ENCODE measurements around the gene FADS2. TPM values are rescaled to one million over a fixed set of nuclear protein-coding genes. Genes with fewer than 3 reads are reported as not detected.

FADS2 gene
- total RNA-seq, 1 donor from 2014 or later, result 39.6 TPM

DNA sequence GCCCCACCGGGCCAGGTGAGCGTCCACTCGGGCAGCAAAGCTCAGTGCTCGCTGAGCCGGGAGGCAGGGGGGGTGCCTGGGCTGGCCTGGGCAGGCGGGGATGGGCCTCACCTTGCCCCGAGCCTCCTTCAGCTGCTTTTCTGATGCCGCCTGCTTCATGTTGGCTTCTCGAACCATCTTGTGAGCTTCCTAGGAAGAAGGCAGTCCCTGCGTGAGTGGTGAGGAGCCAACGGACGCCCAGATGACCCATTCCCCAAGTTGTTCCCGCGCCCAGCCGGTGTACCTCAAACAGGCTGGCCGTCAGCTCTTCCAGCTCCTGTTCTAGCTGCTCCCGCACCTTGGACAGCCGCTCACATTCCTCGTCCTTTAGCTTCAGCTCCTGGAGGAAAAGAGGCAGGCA is 79.2 kb downstream of the FADS2 start:
- no peak for DNase-seq

DNA sequence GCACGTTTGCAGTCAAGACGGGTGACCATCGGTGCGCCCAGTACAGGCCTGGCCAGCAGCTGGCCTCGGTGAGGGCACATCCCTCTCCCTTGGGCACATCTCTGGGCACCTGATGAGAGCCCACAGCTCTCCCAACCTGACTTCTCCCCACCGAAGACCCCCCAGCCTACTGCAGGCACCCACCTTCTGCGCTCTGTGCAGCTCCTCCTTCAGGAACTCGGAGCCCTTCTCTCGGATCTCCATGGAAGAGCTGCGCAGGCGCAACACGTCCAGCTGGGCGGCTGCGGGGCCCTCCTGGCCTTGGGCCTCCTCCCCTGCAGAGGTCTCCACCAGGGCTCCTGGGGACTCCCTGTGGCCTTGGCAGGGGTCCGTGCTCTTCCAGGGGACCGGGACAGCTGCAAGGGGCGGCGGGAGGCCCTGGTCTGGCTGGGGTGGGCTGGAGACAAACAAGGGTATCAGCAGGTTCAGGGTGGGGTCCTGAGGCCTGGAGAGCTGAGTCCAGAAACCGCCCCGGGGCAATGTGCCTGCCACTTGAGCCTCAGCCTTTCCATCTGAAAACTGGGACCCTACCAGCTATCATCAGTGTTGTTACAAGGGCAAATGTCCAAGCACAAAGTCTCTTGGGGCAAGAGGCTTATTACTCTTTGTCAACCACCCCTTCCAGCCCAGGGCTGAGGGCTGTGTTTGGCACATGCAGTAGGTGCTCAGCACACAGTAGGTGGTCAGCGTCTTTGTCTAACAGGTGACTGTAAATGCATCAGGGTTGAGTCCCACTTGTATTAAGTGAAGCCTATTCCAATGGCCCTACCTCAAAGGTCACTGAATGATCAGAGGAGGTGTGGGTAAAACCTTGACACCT is 80.0 kb downstream of the FADS2 start:
- no peak for DNase-seq

DNA sequence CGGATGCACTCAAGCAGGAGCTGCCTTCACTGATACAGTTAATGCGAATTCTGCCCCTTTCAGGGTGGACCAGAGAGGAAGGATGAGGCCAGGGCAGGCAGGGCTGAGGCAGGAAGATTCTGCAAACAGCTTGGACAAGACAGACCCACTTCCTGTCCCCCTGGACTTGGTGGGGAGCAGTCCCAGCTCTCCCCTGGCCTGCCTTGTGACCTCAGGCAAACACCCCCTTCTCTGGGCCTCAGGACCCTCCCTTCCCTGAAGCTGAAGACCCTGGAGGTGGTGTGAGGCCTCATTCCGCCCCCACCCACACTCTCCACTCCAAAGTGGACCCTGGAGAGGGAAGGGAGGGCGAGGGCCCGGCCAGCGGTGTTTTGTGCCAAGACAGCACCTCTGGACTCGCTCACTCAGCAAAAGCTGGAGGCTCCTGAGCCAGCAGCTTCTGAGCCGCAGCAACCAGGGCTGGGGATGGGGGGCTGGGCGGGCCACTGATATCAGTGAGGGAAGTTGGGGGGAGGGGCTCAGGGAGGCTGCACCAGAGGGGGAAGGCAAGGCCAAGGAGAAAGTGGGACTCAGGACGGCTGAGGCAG is 80.7 kb downstream of the FADS2 start:
- DNase-seq, result peak; percentile 42

DNA sequence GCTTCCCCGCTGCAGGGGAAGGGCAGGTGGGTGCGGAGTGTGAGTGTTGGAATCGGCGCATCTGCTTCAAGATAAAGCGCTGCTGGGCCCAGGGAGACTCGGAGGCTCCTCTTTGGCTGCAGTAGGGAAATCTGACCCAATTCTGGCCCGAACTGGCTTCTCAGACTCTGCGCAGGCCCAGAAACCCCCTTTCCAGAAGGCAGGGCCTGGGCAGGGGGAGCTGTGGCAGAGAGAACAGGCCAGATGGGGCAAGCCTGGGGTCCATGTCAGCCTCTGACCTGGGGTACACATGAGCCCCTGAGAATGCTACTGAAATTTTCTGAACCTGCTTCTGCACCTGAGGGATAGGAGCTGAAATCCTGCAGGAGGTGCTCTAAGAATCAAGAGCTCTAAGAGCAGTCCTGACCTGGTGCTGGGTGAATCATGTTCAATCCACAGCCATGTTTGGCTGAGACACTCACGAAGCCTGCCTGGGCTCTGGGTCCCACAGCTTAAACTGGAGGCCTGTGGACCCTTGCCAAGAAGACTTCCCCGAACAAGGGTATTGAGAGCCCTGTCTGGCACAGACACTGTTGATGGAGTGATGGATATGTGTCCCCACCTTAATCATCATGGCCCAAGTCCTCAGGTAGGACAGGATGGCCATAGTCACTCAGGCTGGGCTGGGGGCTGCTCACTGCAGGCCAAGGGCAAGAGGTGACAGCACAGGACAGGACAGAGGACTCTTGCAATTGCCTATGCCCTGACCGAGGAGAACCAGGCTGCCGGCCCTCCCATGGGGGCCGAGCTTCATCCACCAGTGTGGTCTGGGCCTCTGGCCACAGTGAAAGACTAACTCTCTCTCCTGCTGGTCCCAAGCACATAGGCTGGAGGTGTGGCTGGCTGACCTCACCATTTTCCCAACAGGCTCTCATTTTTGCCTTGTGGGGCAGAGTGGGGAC is 82.4 kb downstream of the FADS2 start:
- DNase-seq, result peak; percentile 76

DNA sequence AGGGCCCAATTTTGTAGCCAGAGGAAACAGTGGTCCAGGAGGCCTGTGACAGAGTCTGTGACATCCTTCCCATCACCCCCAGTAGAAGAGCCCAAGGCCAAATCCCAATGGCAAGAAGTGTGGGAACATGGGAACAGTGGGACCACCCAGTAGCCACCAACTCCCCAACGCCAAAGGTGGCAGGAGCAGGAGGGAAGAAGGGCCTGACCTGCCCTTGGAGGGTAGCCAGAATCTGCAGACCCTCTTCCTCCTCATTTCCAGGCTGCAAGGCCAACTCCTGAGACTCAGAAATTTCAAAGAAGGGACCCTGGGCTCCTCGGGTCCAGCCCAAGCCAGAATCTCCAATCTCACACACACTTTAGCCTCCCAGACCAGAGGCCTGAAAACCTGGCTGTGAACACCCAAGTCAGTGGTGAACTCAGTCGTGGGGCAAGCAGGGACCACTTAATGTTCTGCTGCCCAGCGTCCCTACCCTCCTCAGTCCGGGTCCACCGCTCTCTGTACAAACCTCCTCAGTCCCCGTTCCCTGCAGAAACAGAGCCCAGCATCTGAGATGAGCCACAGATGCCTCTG is 83.1 kb downstream of the FADS2 start:
- DNase-seq, result no peak

DNA sequence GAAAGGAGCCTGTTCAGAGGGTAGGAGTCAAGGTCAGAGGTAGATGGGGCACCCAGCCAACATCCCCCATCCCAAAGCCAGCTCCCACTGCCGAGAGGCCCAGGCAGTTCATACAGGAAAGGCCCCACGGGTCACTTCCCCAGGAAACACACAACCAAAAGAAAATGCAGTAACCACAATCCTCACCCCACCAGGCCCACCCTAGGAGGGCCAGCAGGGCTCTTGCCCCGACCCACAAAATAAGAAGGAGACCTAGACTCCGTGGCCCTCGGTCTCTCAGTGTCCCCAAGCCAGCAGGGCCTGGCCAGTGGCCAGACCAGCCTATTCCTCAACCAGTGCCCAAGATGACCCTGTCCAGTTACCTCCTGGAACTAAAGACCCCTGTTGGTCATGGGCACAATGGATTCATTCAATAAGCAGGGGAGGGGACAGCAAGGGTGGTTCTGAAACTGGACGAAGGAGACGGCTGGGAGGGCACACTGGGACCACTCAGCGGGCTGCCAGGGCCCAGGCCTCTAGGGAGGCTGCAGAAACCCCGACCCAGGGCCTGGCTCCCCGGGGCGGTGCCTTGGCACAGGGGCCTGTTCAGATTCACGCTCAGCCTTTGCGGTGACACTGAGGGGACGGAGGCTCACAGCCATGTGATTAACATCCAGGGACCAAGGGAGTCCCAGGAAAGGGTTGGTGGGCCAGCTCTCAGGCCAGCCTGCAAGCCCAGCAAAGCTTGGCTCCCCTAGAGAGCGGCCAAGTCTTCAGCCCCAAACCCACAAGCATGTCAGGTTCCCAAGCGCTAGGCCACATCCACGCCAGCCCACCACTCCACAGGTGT is 83.8 kb downstream of the FADS2 start:
- no peak for DNase-seq

DNA sequence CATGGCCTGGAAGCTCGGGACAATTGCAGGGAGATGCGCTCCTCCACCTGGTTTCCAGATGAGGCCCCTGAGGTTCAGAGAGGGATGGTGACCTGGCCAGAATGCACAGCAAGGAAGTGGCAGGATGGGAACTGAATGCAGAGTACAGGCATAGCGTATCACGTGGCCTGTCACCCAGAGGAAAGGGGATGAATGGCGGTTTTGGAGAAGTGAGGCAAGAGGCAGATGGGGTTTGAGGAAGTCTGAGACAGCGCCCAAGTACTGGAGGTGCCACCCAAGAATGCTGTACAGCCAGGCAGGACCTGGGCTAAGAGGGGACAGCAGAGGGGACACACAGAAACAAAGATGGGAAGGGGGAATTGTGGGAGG is 84.4 kb downstream of the FADS2 start:
- no peak for DNase-seq

DNA sequence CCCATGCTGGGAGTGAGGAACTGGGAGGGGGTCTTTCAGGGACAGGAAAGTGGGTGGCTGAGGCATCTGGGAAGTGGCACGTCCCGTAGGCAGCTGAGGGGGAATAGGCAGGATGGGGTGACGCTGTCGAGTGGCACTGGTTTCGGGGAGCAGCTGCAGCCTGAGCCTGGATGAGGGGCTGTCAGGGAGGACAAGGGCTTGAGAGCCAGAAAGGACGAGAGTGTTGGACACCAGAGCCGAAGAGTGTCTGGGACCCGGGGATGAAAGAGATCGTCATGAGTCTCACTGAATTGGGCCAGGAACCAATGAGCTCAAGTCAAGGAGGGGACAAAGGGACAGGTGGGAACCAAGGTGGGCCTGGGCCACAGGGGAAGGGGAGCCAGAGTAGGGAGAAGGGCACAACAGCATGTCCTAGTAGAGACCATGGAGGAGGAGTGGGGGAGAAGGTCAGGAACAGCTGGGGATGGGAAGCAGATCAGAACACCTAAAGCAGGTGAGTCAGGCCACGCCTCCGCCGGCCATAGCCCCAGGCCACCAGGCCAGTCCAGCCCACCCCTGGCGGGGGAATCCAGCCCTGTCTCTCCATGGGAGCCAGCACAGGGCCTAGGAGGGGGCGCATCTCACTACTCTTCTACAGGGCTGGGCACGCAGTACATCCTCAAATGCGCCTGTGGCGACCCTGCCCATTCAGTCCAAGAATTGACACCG is 85.0 kb downstream of the FADS2 start:
- DNase-seq, result no peak

DNA sequence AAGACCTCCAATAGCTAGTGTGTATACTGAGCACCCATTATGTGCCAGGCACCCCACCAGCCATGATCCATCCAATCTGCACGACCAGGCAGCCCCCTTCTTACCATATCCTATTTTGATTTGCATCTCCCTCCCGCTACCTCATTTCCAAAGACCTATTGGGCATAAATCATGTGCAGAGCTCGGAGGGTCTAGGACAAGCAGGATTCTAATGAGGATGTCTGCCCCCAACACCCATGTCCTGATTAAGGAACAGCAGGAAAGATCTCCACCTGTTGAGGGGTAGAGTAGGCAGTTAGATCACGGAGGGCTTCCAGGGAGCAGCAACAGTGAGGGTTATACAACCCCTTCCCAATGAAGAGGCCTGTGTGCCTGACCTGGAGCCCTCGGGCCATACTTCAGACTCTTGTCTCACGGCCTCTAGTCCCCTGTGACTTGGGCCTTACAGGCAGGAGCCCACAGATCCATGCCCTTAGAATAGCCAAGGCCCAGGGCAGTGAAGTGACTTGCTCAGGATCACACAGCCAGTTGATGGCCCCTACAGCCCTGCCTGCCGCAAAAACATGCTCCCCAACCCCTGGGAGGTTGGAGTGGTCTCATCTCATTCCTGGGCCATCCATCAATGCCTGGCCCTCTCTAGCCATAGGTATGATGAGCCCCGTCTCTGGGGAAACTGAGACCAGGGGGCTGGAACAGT is 85.7 kb downstream of the FADS2 start:
- DNase-seq, result no peak

DNA sequence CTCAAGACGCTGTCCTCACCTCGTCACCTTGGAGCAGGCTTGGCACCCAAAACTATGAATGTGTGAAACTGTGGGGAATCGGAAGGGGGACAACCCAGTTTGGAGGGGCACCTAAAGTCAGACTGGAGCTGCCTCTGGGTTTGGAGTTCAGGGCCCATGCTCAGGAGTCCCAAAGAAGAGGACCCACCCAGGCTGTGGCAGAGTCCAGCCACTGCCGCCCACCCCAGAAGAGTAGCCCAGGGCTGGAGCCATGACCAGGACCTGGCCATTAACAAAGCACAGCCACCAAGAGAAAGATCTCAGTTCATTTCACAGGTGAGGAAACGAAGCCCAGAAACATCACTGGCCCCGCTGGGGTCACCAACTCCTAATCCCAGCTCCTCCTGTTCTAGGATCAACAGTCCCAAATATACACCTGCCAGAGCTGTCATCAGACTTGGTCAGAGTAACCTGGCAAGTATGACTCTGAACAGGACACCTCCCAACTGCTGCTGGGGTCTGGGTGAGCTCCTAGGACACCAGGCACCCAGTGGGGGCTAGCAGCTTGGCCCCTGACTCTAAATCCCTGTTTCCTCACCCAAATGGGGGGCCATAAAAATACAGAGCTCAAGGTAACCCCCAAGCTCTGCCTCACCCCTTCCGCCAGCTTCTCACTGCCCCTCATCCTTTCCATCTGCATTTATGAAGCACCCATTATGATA is 86.5 kb downstream of the FADS2 start:
- no peak for DNase-seq

DNA sequence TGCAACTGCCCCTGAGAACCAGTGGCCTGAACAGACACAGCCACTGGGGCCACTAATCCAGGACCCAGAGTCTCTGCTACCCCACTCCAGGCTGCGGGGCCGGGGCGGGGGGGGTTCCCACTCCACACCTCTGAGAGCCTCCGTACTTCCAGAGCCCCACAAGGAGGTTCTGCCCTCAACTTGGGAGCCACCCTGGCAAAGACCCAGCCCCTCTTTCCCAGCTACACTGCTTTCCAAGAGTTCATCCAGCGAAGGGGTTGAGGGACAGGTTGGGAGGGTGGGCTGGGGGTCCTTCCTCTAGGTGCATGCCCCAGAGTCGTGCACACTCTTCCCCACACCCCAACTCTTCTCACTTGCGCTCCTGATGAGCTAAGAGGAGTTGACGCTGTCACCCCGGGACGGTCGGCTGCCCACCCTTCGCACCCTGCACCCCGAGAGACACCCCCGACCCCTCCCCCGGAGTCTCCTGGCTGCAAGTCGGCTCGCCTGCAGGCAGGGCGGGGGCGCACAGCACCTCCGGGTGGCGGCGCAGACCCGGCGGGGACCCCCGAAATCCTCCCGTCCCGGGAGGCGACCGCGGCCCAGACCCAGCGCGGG is 88.7 kb downstream of the FADS2 start:
- no peak for DNase-seq

Small RNA genes within 50 kb of the gene (small RNA-seq; reads per million reads assigned to genes)
- not detected for gene MIR6746 (ENCODE audit: low replicate concordance)

Other genes starting within 250 kb of the FADS2 start
- gene SYT7, start 247.2 kb upstream of the FADS2 start, total RNA-seq, result 6.5 TPM
- gene DAGLA, start 147.9 kb upstream of the FADS2 start, total RNA-seq, result 4.1 TPM
- 1.4 TPM for gene MYRF, start 75.7 kb upstream of the FADS2 start, total RNA-seq
- gene TMEM258, start 35.7 kb upstream of the FADS2 start, total RNA-seq, result 27.2 TPM
- gene FEN1, start 35.4 kb upstream of the FADS2 start, total RNA-seq, result 19.3 TPM
- gene FADS1, start 11.3 kb upstream of the FADS2 start, total RNA-seq, result 17.8 TPM
- gene FADS3, start 63.2 kb downstream of the FADS2 start, total RNA-seq, result 27.2 TPM
- gene RAB3IL1, start 89.3 kb downstream of the FADS2 start, total RNA-seq, result 19.6 TPM
- 3.3 TPM for gene BEST1, start 122.1 kb downstream of the FADS2 start, total RNA-seq
- gene FTH1, start 139.3 kb downstream of the FADS2 start, total RNA-seq, result 714 TPM